Lower lobe of right lung (tissue), 2 donors: ENCODE measurements around the gene GRB14. TPM values are rescaled to one million over a fixed set of nuclear protein-coding genes. Genes with fewer than 3 reads are reported as not detected.

Experiments used
- ATAC-seq, 2 donors: fragments of 200-7000 bp; cut with Tn5 transposase; one replicate each; pipeline ENCODE4 v1.9.1; 2020 to 2022; ENCODE audit warnings: mild to moderate bottlenecking in 2 of 2, moderate library complexity in 2 of 2
- DNase-seq: peaks from one replicate; pipeline ENCODE4 v3.0.0-alpha.2; 2020
- H3K27ac ChIP-seq: fragments of 200-600 bp; one replicate; pipeline ENCODE4 v1.8.0; 2022
- H3K27me3 ChIP-seq: fragments of 200-600 bp; one replicate; pipeline ENCODE4 v1.8.0; 2022; ENCODE audit warnings: low read depth
- H3K36me3 ChIP-seq: fragments of 200-600 bp; one replicate; pipeline ENCODE4 v1.8.0; 2022; ENCODE audit warnings: mild to moderate bottlenecking
- H3K4me1 ChIP-seq: fragments of 200-600 bp; one replicate; pipeline ENCODE4 v1.8.0; 2022
- H3K4me3 ChIP-seq: fragments of 200-600 bp; one replicate; pipeline ENCODE4 v1.8.0; 2022; ENCODE audit warnings: mild to moderate bottlenecking
- H3K9me3 ChIP-seq: fragments of 200-600 bp; one replicate; pipeline ENCODE4 v1.8.0; 2022
- CTCF ChIP-seq: fragments of 200-600 bp; IDR thresholded peaks from one replicate; pipeline ENCODE4 v1.8.0; 2022; ENCODE audit warnings: antibody characterized with exemption, mild to moderate bottlenecking
- intact Hi-C: fragments of 100-400 bp; cut with DNase I; formaldehyde crosslinking; loops from one replicate; pipeline ENCODE4 v1.11.0; 2022
- total RNA-seq: library from RNA; stranded (reverse); fragmentation: NEBNext Ultra II Directional; extraction: Animal tissue kit (Norgen Biotek cat#: 25700); gene quantifications from one replicate; pipeline ENCODE4 v1.2.1, GENCODE V29; 2021
- donor health status: DM: no; HTN: yes; CAD: no; lungs with severe emphysema.

GRB14 gene
- total RNA-seq, 1 donor from 2014 or later: 4.6 TPM

GRCh38 chr2:164662066-164662465, 40.8 kb upstream of the GRB14 start:
- no peak for ATAC-seq
- Histone ChIP-seq H3K27ac (no peak overlapping the region), H3K4me1 (no peaks in the 10 kb centered on the region)

GRCh38 chr2:164661349-164661748, 40.1 kb upstream of the GRB14 start:
- H3K36me3 ChIP-seq: no peaks in the 10 kb centered on the region
- intact Hi-C loops: no loop called here
- ATAC-seq: peak in 1 of 2 donors; percentile 23

More at GRCh38 chr2:164662066-164662465, 40.8 kb upstream of the GRB14 start:
- intact Hi-C loops: no loop called here
- H3K36me3 ChIP-seq: no peaks in the 10 kb centered on the region
- no peak for TF ChIP-seq CTCF
- no peak for DNase-seq
- no peaks in the 10 kb centered on the region for H3K9me3 ChIP-seq
- H3K27me3 ChIP-seq: no peaks in the 10 kb centered on the region
- no peak overlapping the region for H3K4me3 ChIP-seq

GRCh38 chr2:164657129-164657528, 35.8 kb upstream of the GRB14 start:
- Histone ChIP-seq H3K36me3 (no peaks in the 10 kb centered on the region), H3K27me3 (no peaks in the 10 kb centered on the region), H3K4me3 (no peak overlapping the region), H3K27ac (no peak overlapping the region), H3K9me3 (no peaks in the 10 kb centered on the region), H3K4me1 (no peaks in the 10 kb centered on the region)
- no peak for ATAC-seq
- intact Hi-C loops: no loop called here
- TF ChIP-seq CTCF: no peak
- no peak for DNase-seq

More at GRCh38 chr2:164661349-164661748, 40.1 kb upstream of the GRB14 start:
- H3K27me3 ChIP-seq: no peaks in the 10 kb centered on the region
- H3K27ac ChIP-seq: no peak overlapping the region
- H3K4me3 ChIP-seq: no peak overlapping the region
- DNase-seq: no peak
- no peaks in the 10 kb centered on the region for H3K9me3 ChIP-seq
- H3K4me1 ChIP-seq: no peaks in the 10 kb centered on the region
- TF ChIP-seq CTCF: no peak

- no peak for TF ChIP-seq CTCF
- no peaks in the 10 kb centered on the region for H3K36me3 ChIP-seq
- H3K4me1 ChIP-seq: no peaks in the 10 kb centered on the region
- intact Hi-C loops: no loop called here
- ATAC-seq (no peak), DNase-seq (no peak)
- H3K9me3 ChIP-seq: peaks cover under 1% of the 10 kb centered on the region
- no peak overlapping the region for H3K27ac ChIP-seq
- H3K27me3 ChIP-seq: no peaks in the 10 kb centered on the region
- H3K4me3 ChIP-seq: no peak overlapping the region
These were observed 34.5 kb upstream of the GRB14 start for GRCh38 chr2:164655750-164656149.

- no peaks in the 10 kb centered on the region for H3K36me3 ChIP-seq
- peaks cover 5% of the 10 kb centered on the region for H3K9me3 ChIP-seq
- no peak for TF ChIP-seq CTCF
- no peaks in the 10 kb centered on the region for H3K4me1 ChIP-seq
- H3K4me3 ChIP-seq: no peak overlapping the region
- intact Hi-C loops: no loop called here
- H3K27me3 ChIP-seq: no peaks in the 10 kb centered on the region
- ATAC-seq (no peak), DNase-seq (no peak)
- H3K27ac ChIP-seq: no peak overlapping the region
These were observed 34.1 kb upstream of the GRB14 start for GRCh38 chr2:164655336-164655735.

GRCh38 chr2:164651361-164651760, 30.1 kb upstream of the GRB14 start:
- Histone ChIP-seq H3K36me3 (no peaks in the 10 kb centered on the region), H3K9me3 (peaks cover 25% of the 10 kb centered on the region), H3K27ac (no peak overlapping the region), H3K27me3 (no peaks in the 10 kb centered on the region), H3K4me3 (no peak overlapping the region), H3K4me1 (no peaks in the 10 kb centered on the region)
- no peak for TF ChIP-seq CTCF
- ATAC-seq: no peak
- no peak for DNase-seq
- intact Hi-C loops: no loop called here
